K562 (cell line): ENCODE data around the gene A4GALT.

Source experiments
- ESRRB ChIP-seq: fragments of 250-450 bp; sonication (Bioruptor Pico); IDR thresholded peaks from 2 replicates; pipeline ENCODE4 v1.5.0; 2020; ENCODE audit warnings: mild to moderate bottlenecking, moderate library complexity, borderline replicate concordance
- EZH2 ChIP-seq: IDR thresholded peaks from 2 replicates; pipeline ENCODE4 v1.6.1; 2012; ENCODE audit warnings: low read depth, mild to moderate bottlenecking, inconsistent platforms, low read length, borderline replicate concordance
- JUN ChIP-seq, 2 experiments: sonication (generic) in 1 of 2; formaldehyde crosslinking in 1 of 2; IDR thresholded peaks; 2 replicates each; pipeline versions ENCODE4 v1.6.1 to v1.8.0; 2012 to 2022; ENCODE audit warnings: borderline replicate concordance in 2 of 2, mild to moderate bottlenecking in 2 of 2, improper control_type of control experiment in 1 of 2, low read depth in 1 of 2, low read length in 1 of 2, missing genetic modification reagents in 1 of 2
- TRIM28 ChIP-seq: fragments of 450-650 bp; IDR thresholded peaks from 2 replicates; pipeline ENCODE4 v1.6.1; 2017
- ZBED1 ChIP-seq: IDR thresholded peaks from 2 replicates; pipeline ENCODE4 v1.6.1; 2014
- ZNF785 ChIP-seq: fragments of 250-450 bp; sonication (Bioruptor Pico); IDR thresholded peaks from 2 replicates; pipeline ENCODE4 v1.4.0; 2020; ENCODE audit warnings: mild to moderate bottlenecking

GRCh38 chr22:42719133-42719532 lies 1.5 kb downstream of the A4GALT start:
- TF ChIP-seq EZH2 (no peak), TRIM28 (no peak), ZNF785 (no peak), ESRRB (CRISPR knock-in tag) (no peak), JUN (IDR thresholded peaks at IDR 0.05; ENCODE audit: borderline replicate concordance, low read depth, low read length) (no peak), JUN (CRISPR knock-in tag; IDR thresholded peaks at IDR 0.05; ENCODE audit: borderline replicate concordance) (no peak), ZBED1 (no peak)
